Measurements from ENCODE around the gene C10orf105.

Gene C10orf105

DNA sequence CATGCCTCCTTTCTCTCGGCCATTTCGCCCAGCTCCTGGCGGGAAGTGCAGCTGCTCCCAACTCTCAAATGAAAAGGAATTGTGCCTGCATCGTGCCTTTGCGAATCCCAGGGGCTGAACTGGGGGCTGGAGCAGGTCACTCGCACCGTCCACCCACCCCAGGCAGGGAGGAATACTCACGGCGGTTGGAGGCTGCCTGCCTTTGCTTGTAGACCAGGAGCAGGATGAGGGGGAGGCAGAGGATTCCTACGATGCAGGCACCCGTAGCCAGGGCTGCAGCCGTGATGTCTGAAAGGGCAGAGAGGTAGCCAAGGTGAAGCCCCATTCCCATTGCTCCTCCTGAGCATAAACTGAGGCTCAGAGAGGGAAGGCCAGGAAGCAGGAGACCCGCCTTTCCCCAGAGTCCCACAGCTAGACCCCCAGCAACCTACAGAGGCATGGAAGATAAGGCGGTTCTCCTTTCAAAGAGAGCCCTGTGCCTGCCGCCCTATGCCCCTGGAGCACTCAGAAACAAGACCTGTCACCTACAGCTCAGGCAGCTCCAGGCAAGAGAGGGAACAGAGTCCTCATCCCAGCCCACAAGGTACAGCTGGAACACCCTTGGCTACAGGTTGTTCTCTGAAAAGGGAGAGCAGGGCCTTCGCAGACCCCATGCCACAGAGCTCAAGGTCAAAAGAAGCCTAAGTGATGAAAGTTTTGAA, 35.8 kb upstream of the C10orf105 start (continued):
- no peak for TF ChIP-seq ZNF16 (tag by site-specific recombination; IDR thresholded peaks at IDR 0.05; ENCODE audit: low read depth)
- TF ChIP-seq YY2 (tag by site-specific recombination; IDR thresholded peaks at IDR 0.05) = no peak
- TF ChIP-seq, protein P1, sequence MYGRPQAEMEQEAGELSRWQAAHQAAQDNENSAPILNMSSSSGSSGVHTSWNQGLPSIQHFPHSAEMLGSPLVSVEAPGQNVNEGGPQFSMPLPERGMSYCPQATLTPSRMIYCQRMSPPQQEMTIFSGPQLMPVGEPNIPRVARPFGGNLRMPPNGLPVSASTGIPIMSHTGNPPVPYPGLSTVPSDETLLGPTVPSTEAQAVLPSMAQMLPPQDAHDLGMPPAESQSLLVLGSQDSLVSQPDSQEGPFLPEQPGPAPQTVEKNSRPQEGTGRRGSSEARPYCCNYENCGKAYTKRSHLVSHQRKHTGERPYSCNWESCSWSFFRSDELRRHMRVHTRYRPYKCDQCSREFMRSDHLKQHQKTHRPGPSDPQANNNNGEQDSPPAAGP (tag by site-specific recombination; IDR thresholded peaks at IDR 0.05) = no peak
- TF ChIP-seq RBAK (tag by site-specific recombination; IDR thresholded peaks at IDR 0.05) = no peak
- no peak for TF ChIP-seq ZNF654 (tag by site-specific recombination; IDR thresholded peaks at IDR 0.05; ENCODE audit: low read depth)
- TF ChIP-seq ZNF391 (tag by site-specific recombination; IDR thresholded peaks at IDR 0.05; ENCODE audit: borderline replicate concordance, low read depth) = no peak
- TF ChIP-seq ZNF19 (tag by site-specific recombination; IDR thresholded peaks at IDR 0.05; ENCODE audit: low read depth) = no peak

DNA sequence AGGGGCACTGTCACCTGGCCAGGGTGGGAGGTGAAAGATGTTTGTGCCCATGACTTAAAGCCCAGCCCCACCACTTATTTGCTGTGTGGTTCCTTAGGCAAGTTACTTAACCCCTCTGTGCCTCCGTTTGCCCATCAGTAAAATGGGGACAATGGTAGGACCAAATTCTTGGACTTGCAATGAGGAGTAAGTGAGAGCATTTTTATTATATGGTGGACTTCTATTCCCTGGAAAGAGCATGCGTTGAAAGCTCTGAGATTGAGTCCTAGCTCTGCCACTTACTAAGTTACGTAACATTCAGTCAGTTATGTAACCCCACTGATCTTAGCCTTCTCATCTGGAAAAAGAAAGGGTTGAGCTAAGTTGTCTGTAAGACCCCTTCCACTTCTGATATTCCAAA, 35.0 kb upstream of the C10orf105 start:
- Histone ChIP-seq H3K36me3 (ENCODE audit: control insufficient read depth in 2 of 2, insufficient read depth in 1 of 2, low read length in 2 of 2) (no peaks in the 10 kb centered on the region), H3K4me1 (ENCODE audit: control insufficient read depth, insufficient read depth, low read length) (no peaks in the 10 kb centered on the region), H3K4me3 (ENCODE audit: low read depth, low read length) (no peak overlapping the region), H3K9me3 (ENCODE audit: control insufficient read depth, insufficient read depth, low read depth, low read length) (no peaks in the 10 kb centered on the region), H3K27ac (ENCODE audit: extremely low read depth, low read depth, low read length) (no peak overlapping the region)
- CTCF ChIA-PET = interaction anchor here (0.7 to 1.8 kb wide), 3 partner anchors 8 to 61 kb away, joined by 3 to 4 read pairs (median 3); no protein-coding TSS in a partner anchor
- POLR2A ChIA-PET = no interaction called here
- TF ChIP-seq ZNF10 (tag by site-specific recombination; IDR thresholded peaks at IDR 0.05) (no peak), ZBTB21 (tag by site-specific recombination; IDR thresholded peaks at IDR 0.05) (no peak), ZBTB48 (tag by site-specific recombination; IDR thresholded peaks at IDR 0.05) (no peak), ZNF621 (tag by site-specific recombination; IDR thresholded peaks at IDR 0.05) (no peak), ZNF16 (tag by site-specific recombination; IDR thresholded peaks at IDR 0.05; ENCODE audit: low read depth) (no peak), ZSCAN30 (tag by site-specific recombination; IDR thresholded peaks at IDR 0.05) (no peak), ZNF701 (tag by site-specific recombination; IDR thresholded peaks at IDR 0.05) (no peak), ZSCAN23 (tag by site-specific recombination; IDR thresholded peaks at IDR 0.05) (no peak), ZFHX2 (tag by site-specific recombination; conservative IDR thresholded peaks at IDR 0.05) (no peak), ZNF37A (tag by site-specific recombination; IDR thresholded peaks at IDR 0.05) (no peak), ZBTB17 (tag by site-specific recombination; IDR thresholded peaks at IDR 0.05) (no peak), ZNF335 (tag by site-specific recombination; conservative IDR thresholded peaks at IDR 0.05) (no peak)
- TF ChIP-seq, protein P2, sequence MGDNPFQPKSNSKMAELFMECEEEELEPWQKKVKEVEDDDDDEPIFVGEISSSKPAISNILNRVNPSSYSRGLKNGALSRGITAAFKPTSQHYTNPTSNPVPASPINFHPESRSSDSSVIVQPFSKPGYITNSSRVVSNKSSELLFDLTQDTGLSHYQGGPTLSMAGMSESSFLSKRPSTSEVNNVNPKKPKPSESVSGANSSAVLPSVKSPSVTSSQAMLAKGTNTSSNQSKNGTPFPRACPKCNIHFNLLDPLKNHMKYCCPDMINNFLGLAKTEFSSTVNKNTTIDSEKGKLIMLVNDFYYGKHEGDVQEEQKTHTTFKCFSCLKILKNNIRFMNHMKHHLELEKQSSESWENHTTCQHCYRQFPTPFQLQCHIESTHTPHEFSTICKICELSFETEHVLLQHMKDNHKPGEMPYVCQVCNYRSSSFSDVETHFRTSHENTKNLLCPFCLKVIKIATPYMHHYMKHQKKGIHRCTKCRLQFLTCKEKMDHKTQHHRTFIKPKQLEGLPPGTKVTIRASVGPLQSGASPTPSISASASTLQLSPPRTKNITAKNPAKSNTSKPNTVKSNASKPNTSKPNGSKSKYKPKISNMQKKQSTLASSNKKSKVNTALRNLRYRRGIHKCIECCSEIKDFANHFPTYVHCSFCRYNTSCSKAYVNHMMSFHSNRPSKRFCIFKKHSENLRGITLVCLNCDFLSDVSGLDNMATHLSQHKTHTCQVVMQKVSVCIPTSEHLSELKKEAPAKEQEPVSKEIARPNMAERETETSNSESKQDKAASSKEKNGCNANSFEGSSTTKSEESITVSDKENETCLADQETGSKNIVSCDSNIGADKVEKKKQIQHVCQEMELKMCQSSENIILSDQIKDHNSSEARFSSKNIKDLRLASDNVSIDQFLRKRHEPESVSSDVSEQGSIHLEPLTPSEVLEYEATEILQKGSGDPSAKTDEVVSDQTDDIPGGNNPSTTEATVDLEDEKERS (tag by site-specific recombination; IDR thresholded peaks at IDR 0.05) = no peak

DNA sequence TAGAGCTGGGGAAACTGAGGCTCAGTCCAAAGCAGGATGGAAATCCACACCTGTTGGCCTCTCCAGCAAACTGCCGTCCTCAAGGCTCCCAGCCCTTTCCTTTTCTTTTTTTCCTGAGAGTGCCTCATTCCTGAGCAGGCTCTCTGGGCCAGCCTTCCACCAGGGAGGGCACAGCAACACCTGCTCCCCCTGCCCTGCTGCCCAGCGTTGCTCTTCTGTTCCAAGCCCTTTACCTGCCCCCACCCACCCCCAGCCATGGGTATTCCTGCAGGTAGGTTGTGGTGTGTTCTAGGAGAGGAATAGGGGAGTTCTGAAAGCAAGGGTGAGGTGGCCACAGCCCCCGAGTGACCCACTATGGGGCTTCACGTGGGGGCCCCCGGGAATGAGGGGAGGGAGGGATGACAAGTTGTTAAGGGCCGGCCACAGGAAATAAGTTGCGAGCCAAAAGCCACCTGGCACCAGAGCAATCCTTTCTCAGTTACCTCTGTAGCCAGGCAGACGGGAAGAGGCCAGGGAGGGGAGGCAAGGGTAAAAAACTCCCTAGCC, 34.5 kb upstream of the C10orf105 start:
- CTCF ChIA-PET = interaction anchor here (0.7 to 1.8 kb wide), 2 partner anchors 7 to 46 kb away, joined by 3 to 4 read pairs; no protein-coding TSS in a partner anchor
- POLR2A ChIA-PET = no interaction called here

More for the DNA sequence above, 34.5 kb upstream of the C10orf105 start:
- H3K36me3 ChIP-seq (ENCODE audit: control insufficient read depth in 2 of 2, insufficient read depth in 1 of 2, low read length in 2 of 2) = no peaks in the 10 kb centered on the region
- no peaks in the 10 kb centered on the region for H3K4me1 ChIP-seq (ENCODE audit: control insufficient read depth, insufficient read depth, low read length)
- TF ChIP-seq ZNF791 (tag by site-specific recombination; IDR thresholded peaks at IDR 0.05) (no peak), ZNF623 (tag by site-specific recombination; IDR thresholded peaks at IDR 0.05) (no peak), ZNF140 (tag by site-specific recombination; IDR thresholded peaks at IDR 0.05) (no peak), KLF1 (tag by site-specific recombination; IDR thresholded peaks at IDR 0.05) (no peak), MYNN (tag by site-specific recombination; IDR thresholded peaks at IDR 0.05; ENCODE audit: borderline replicate concordance) (no peak), ZNF707 (tag by site-specific recombination; IDR thresholded peaks at IDR 0.05) (no peak), KLF10 (tag by site-specific recombination; IDR thresholded peaks at IDR 0.05) (no peak), ZFP3 (tag by site-specific recombination; IDR thresholded peaks at IDR 0.05; ENCODE audit: low read depth) (no peak), ZNF837 (tag by site-specific recombination; IDR thresholded peaks at IDR 0.05) (no peak), ZNF157 (tag by site-specific recombination; IDR thresholded peaks at IDR 0.05) (no peak)
- TF ChIP-seq, protein P3, sequence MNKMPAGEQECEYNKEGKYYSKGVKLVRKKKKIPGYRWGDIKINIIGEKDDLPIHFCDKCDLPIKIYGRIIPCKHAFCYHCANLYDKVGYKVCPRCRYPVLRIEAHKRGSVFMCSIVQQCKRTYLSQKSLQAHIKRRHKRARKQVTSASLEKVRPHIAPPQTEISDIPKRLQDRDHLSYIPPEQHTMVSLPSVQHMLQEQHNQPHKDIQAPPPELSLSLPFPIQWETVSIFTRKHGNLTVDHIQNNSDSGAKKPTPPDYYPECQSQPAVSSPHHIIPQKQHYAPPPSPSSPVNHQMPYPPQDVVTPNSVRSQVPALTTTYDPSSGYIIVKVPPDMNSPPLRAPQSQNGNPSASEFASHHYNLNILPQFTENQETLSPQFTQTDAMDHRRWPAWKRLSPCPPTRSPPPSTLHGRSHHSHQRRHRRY (tag by site-specific recombination; IDR thresholded peaks at IDR 0.05) = no peak
- no peaks in the 10 kb centered on the region for H3K9me3 ChIP-seq (ENCODE audit: control insufficient read depth, insufficient read depth, low read depth, low read length)
- no peak overlapping the region for H3K27ac ChIP-seq (ENCODE audit: extremely low read depth, low read depth, low read length)
- H3K4me3 ChIP-seq (ENCODE audit: low read depth, low read length) = no peak overlapping the region
